ENCODE results near the gene LSAMP.

- TF ChIP-seq CTCF (IDR thresholded peaks at IDR 0.05), result no peak
- no peak for TF ChIP-seq POLR2A (IDR thresholded peaks at IDR 0.05)
- TF ChIP-seq POLR2AphosphoS5 (IDR thresholded peaks at IDR 0.05; ENCODE audit: insufficient read depth in 1 of 2, low read depth in 1 of 2), result no peak
Measured at GRCh38 chr3:116165135-116165534, 280.2 kb downstream of the LSAMP start.
